ENCODE results near the gene PLAGL2.

GRCh38 chr20:32224463-32224862, 16.9 kb upstream of the PLAGL2 start:
- no peak for TF ChIP-seq EZH2 (IDR thresholded peaks at IDR 0.05; ENCODE audit: borderline replicate concordance, low read depth, low read length, poor library complexity, severe bottlenecking)
- TF ChIP-seq, protein P1, sequence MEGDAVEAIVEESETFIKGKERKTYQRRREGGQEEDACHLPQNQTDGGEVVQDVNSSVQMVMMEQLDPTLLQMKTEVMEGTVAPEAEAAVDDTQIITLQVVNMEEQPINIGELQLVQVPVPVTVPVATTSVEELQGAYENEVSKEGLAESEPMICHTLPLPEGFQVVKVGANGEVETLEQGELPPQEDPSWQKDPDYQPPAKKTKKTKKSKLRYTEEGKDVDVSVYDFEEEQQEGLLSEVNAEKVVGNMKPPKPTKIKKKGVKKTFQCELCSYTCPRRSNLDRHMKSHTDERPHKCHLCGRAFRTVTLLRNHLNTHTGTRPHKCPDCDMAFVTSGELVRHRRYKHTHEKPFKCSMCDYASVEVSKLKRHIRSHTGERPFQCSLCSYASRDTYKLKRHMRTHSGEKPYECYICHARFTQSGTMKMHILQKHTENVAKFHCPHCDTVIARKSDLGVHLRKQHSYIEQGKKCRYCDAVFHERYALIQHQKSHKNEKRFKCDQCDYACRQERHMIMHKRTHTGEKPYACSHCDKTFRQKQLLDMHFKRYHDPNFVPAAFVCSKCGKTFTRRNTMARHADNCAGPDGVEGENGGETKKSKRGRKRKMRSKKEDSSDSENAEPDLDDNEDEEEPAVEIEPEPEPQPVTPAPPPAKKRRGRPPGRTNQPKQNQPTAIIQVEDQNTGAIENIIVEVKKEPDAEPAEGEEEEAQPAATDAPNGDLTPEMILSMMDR (conservative IDR thresholded peaks at IDR 0.05; ENCODE audit: low read depth, low read length) = no peak

Data from A673 (cell line).